ENCODE measurements around the gene SBNO1.

- TF ChIP-seq POLR2AphosphoS5 (IDR thresholded peaks at IDR 0.05; ENCODE audit: low read depth) = no peak
- no peak for TF ChIP-seq CTCF (IDR thresholded peaks at IDR 0.05; ENCODE audit: insufficient read depth, low read length)
- no peak for TF ChIP-seq REST (IDR thresholded peaks at IDR 0.05; ENCODE audit: insufficient replicate concordance, low read depth)
Measured at GRCh38 chr12:123387508-123388176, 23.0 kb upstream of the SBNO1 start.

Data from HL-60 (cell line).